Measurements from ENCODE around the gene C1orf21.

Gene C1orf21

DNA sequence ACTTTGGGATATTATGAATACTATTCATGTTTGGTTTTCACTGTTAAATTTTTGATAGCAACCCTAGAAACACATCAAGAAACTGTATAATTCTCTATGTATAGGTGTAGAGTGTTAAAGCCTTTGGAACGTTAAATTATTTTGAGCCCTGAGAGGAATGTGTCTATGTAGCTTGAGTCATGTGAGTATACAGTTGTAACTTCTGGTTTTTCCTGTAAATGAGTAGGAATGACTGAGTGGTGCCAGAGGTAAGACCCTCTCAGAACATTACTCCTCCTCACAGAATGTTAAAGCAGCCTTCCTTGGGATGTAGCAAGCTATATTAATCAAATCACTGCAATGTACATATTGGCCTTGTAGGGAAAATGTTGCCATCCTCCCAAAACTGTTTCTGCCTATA is 69.0 kb downstream of the C1orf21 start:
- H3K4me1 ChIP-seq (ENCODE audit: insufficient read depth, low read length) = peaks cover 43% of the 10 kb centered on the region
- WGBS = 79% methylated on average over 1 of the region's 1 CpG
- H3K27ac ChIP-seq (ENCODE audit: low read depth, low read length) = no peak overlapping the region

GRCh38 chr1:184456189-184456588 is 69.4 kb downstream of the C1orf21 start:
- no peak overlapping the region for H3K27ac ChIP-seq (ENCODE audit: low read depth, low read length)
- no peak overlapping the region for H3K9ac ChIP-seq (ENCODE audit: low read depth, low read length)
- H3K36me3 ChIP-seq (ENCODE audit: insufficient read depth, low read length) = no peaks in the 10 kb centered on the region
- no peak overlapping the region for H3K4me3 ChIP-seq (ENCODE audit: low read length)
- H3K9me3 ChIP-seq (ENCODE audit: insufficient read depth, low read depth, low read length) = no peaks in the 10 kb centered on the region
- peaks cover 43% of the 10 kb centered on the region for H3K4me1 ChIP-seq (ENCODE audit: insufficient read depth, low read length)
- H3K27me3 ChIP-seq (ENCODE audit: insufficient read depth, low read length) = no peaks in the 10 kb centered on the region
- 96% methylated on average over 3 of the region's 3 CpGs for WGBS

More for the DNA sequence above, 69.0 kb downstream of the C1orf21 start:
- Histone ChIP-seq H3K36me3 (ENCODE audit: insufficient read depth, low read length) (no peaks in the 10 kb centered on the region), H3K9me3 (ENCODE audit: insufficient read depth, low read depth, low read length) (no peaks in the 10 kb centered on the region), H3K9ac (ENCODE audit: low read depth, low read length) (no peak overlapping the region), H3K27me3 (ENCODE audit: insufficient read depth, low read length) (no peaks in the 10 kb centered on the region), H3K4me3 (ENCODE audit: low read length) (no peak overlapping the region)

DNA sequence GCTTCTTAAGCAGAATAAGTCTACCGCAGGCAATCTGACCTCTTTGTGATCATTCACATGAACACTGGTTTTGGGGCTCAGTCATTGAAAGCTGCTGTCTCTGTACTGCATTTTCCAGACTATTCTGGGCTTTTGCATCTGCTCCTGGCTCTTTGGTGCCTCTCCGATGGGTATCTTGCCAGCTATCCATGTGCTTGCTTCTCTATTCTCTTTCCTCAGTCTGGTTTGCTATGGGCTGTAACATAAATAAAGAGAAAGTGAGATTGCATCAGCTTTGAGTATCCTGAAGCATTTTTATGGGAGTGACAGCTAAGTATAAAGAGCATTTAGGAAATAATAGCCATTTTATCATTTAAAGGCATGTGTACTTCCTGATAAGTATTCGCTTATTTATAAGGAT is 70.7 kb downstream of the C1orf21 start:
- no peak overlapping the region for H3K27ac ChIP-seq (ENCODE audit: low read depth, low read length)
- H3K36me3 ChIP-seq (ENCODE audit: insufficient read depth, low read length) = no peaks in the 10 kb centered on the region
- no peak overlapping the region for H3K4me3 ChIP-seq (ENCODE audit: low read length)
- H3K9ac ChIP-seq (ENCODE audit: low read depth, low read length) = no peak overlapping the region
- no peaks in the 10 kb centered on the region for H3K9me3 ChIP-seq (ENCODE audit: insufficient read depth, low read depth, low read length)
- WGBS = 93% methylated on average over 2 of the region's 3 CpGs
- peaks cover 46% of the 10 kb centered on the region for H3K4me1 ChIP-seq (ENCODE audit: insufficient read depth, low read length)
- no peaks in the 10 kb centered on the region for H3K27me3 ChIP-seq (ENCODE audit: insufficient read depth, low read length)

- Histone ChIP-seq H3K4me3 (ENCODE audit: low read length) (no peak overlapping the region), H3K27ac (ENCODE audit: low read depth, low read length) (no peak overlapping the region), H3K4me1 (ENCODE audit: insufficient read depth, low read length) (peaks cover 33% of the 10 kb centered on the region), H3K9me3 (ENCODE audit: insufficient read depth, low read depth, low read length) (no peaks in the 10 kb centered on the region), H3K36me3 (ENCODE audit: insufficient read depth, low read length) (no peaks in the 10 kb centered on the region), H3K9ac (ENCODE audit: low read depth, low read length) (no peak overlapping the region), H3K27me3 (ENCODE audit: insufficient read depth, low read length) (no peaks in the 10 kb centered on the region)
- 94% methylated on average over 5 of the region's 5 CpGs for WGBS
These were observed 74.5 kb downstream of the C1orf21 start for GRCh38 chr1:184461321-184461720.

DNA sequence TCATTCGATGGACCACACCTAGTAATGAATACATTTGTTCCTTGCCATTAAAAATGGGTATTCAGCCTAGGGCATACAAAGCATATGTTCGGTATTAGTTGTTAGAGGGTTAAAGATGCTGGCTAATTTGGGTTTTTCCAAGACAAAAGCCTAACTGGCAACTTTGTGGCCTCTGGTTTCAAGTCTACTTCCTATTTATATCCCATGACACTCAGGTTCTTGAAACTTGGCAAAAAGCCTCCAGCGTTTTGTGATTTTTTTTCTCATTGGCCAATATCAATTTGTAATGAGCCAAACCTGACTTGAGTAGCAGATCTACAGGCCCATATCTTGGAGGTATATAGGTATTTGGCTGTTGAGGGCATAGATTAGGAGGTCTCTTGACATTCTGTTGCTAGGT is 75.3 kb downstream of the C1orf21 start:
- no peaks in the 10 kb centered on the region for H3K36me3 ChIP-seq (ENCODE audit: insufficient read depth, low read length)
- 96% methylated on average over 3 of the region's 3 CpGs for WGBS
- peaks cover 30% of the 10 kb centered on the region for H3K4me1 ChIP-seq (ENCODE audit: insufficient read depth, low read length)
- no peaks in the 10 kb centered on the region for H3K9me3 ChIP-seq (ENCODE audit: insufficient read depth, low read depth, low read length)
- H3K9ac ChIP-seq (ENCODE audit: low read depth, low read length) = no peak overlapping the region
- no peaks in the 10 kb centered on the region for H3K27me3 ChIP-seq (ENCODE audit: insufficient read depth, low read length)
- H3K4me3 ChIP-seq (ENCODE audit: low read length) = no peak overlapping the region
- H3K27ac ChIP-seq (ENCODE audit: low read depth, low read length) = no peak overlapping the region

- H3K4me3 ChIP-seq (ENCODE audit: low read length) = no peak overlapping the region
- no peaks in the 10 kb centered on the region for H3K9me3 ChIP-seq (ENCODE audit: insufficient read depth, low read depth, low read length)
- H3K4me1 ChIP-seq (ENCODE audit: insufficient read depth, low read length) = peaks cover 24% of the 10 kb centered on the region
- no peak overlapping the region for H3K9ac ChIP-seq (ENCODE audit: low read depth, low read length)
- H3K36me3 ChIP-seq (ENCODE audit: insufficient read depth, low read length) = no peaks in the 10 kb centered on the region
- H3K27ac ChIP-seq (ENCODE audit: low read depth, low read length) = no peak overlapping the region
- no peaks in the 10 kb centered on the region for H3K27me3 ChIP-seq (ENCODE audit: insufficient read depth, low read length)
- WGBS = 95% methylated on average over 5 of the region's 5 CpGs
These were observed 76.2 kb downstream of the C1orf21 start for GRCh38 chr1:184462990-184463389.

GRCh38 chr1:184463680-184464079 is 76.9 kb downstream of the C1orf21 start:
- Histone ChIP-seq H3K27ac (ENCODE audit: low read depth, low read length) (no peak overlapping the region), H3K36me3 (ENCODE audit: insufficient read depth, low read length) (no peaks in the 10 kb centered on the region), H3K4me1 (ENCODE audit: insufficient read depth, low read length) (peaks cover 24% of the 10 kb centered on the region), H3K9ac (ENCODE audit: low read depth, low read length) (no peak overlapping the region), H3K4me3 (ENCODE audit: low read length) (no peak overlapping the region), H3K9me3 (ENCODE audit: insufficient read depth, low read depth, low read length) (no peaks in the 10 kb centered on the region), H3K27me3 (ENCODE audit: insufficient read depth, low read length) (no peaks in the 10 kb centered on the region)
- WGBS = 83% methylated on average over 1 of the region's 1 CpG

DNA sequence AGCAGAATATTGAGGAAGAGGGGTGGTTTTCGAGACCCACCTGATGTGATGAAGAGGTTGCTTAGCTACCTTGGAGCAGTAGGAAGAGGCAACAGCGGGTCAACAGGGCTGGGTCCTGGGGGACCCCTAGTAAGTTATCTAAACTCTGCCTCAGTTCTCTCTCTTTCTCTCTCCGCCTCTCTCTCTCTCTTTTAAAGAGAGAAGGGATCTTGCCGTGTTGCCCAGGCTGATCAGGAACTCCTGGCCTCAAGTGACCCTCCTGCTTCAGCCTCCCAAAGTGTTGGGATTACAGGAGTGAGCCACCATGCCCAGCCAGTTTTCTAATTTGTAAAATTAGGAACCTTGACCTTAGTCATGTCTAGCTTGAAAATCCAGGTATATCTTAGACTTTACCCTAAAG is 77.9 kb downstream of the C1orf21 start:
- Histone ChIP-seq H3K9ac (ENCODE audit: low read depth, low read length) (no peak overlapping the region), H3K9me3 (ENCODE audit: insufficient read depth, low read depth, low read length) (no peaks in the 10 kb centered on the region), H3K27ac (ENCODE audit: low read depth, low read length) (no peak overlapping the region), H3K4me1 (ENCODE audit: insufficient read depth, low read length) (peaks cover 17% of the 10 kb centered on the region), H3K27me3 (ENCODE audit: insufficient read depth, low read length) (no peaks in the 10 kb centered on the region), H3K36me3 (ENCODE audit: insufficient read depth, low read length) (no peaks in the 10 kb centered on the region), H3K4me3 (ENCODE audit: low read length) (no peak overlapping the region)
- 75% methylated on average over 4 of the region's 4 CpGs for WGBS

GRCh38 chr1:184465489-184466146 is 78.8 kb downstream of the C1orf21 start:
- WGBS = 87% methylated on average over 7 of the region's 7 CpGs
- Histone ChIP-seq H3K36me3 (ENCODE audit: insufficient read depth, low read length) (no peaks in the 10 kb centered on the region), H3K9me3 (ENCODE audit: insufficient read depth, low read depth, low read length) (no peaks in the 10 kb centered on the region), H3K27me3 (ENCODE audit: insufficient read depth, low read length) (no peaks in the 10 kb centered on the region), H3K27ac (ENCODE audit: low read depth, low read length) (no peak overlapping the region), H3K4me1 (ENCODE audit: insufficient read depth, low read length) (peaks cover 12% of the 10 kb centered on the region), H3K4me3 (ENCODE audit: low read length) (no peak overlapping the region), H3K9ac (ENCODE audit: low read depth, low read length) (no peak overlapping the region)

DNA sequence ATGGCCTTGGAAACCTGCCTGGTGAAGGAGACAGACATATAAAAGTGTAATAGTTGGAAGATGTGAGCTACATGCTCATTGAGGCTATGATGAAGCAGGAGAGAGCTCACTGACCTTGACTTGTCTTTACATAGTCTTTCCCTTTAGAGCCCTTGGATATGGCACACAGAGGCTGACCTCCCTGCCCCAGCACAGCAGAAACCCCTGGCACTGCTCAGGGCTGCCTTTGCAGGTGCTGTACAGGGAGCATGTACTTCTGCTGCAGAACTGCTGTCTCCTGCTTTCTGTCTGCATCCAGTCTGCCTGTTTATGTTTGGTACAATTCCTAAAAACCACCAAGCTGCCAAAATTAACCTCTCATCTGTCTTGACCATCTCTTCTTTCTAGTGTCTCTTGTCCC is 80.5 kb downstream of the C1orf21 start:
- no peak overlapping the region for H3K4me3 ChIP-seq (ENCODE audit: low read length)

GRCh38 chr1:184469396-184469795 is 82.6 kb downstream of the C1orf21 start:
- Histone ChIP-seq H3K27ac (ENCODE audit: low read depth, low read length) (no peak overlapping the region), H3K4me3 (ENCODE audit: low read length) (no peak overlapping the region), H3K36me3 (ENCODE audit: insufficient read depth, low read length) (no peaks in the 10 kb centered on the region), H3K9ac (ENCODE audit: low read depth, low read length) (no peak overlapping the region), H3K9me3 (ENCODE audit: insufficient read depth, low read depth, low read length) (no peaks in the 10 kb centered on the region), H3K27me3 (ENCODE audit: insufficient read depth, low read length) (no peaks in the 10 kb centered on the region), H3K4me1 (ENCODE audit: insufficient read depth, low read length) (peaks cover 17% of the 10 kb centered on the region)
- 85% methylated on average over 1 of the region's 1 CpG for WGBS

More for the DNA sequence above, 80.5 kb downstream of the C1orf21 start:
- Histone ChIP-seq H3K4me1 (ENCODE audit: insufficient read depth, low read length) (peaks cover 9% of the 10 kb centered on the region), H3K27me3 (ENCODE audit: insufficient read depth, low read length) (no peaks in the 10 kb centered on the region), H3K27ac (ENCODE audit: low read depth, low read length) (no peak overlapping the region), H3K9ac (ENCODE audit: low read depth, low read length) (no peak overlapping the region), H3K9me3 (ENCODE audit: insufficient read depth, low read depth, low read length) (no peaks in the 10 kb centered on the region), H3K36me3 (ENCODE audit: insufficient read depth, low read length) (no peaks in the 10 kb centered on the region)

DNA sequence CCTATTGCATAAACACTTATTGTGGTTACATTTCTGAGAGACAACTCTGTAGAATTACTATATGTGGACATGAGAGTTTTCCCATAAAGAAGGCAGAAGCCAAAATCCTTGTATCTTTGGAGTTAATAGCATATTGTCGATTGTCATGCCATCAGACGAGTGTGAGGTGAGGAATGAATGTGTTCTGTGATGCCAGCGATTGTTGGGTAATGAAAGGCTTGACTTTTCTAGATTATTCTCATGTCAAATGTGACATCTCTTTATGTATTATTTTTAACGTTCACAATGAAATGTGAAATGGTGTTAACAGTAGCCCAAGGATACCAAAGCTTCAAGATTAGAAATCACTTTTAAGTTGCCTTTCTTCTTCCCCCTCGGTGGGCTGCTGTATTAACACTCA is 84.9 kb downstream of the C1orf21 start:
- 94% methylated on average over 3 of the region's 5 CpGs for WGBS
- Histone ChIP-seq H3K27ac (ENCODE audit: low read depth, low read length) (no peak overlapping the region), H3K9me3 (ENCODE audit: insufficient read depth, low read depth, low read length) (no peaks in the 10 kb centered on the region), H3K36me3 (ENCODE audit: insufficient read depth, low read length) (no peaks in the 10 kb centered on the region), H3K4me1 (ENCODE audit: insufficient read depth, low read length) (peaks cover 13% of the 10 kb centered on the region; the same call in 1 of the 2 replicates), H3K9ac (ENCODE audit: low read depth, low read length) (no peak overlapping the region), H3K27me3 (ENCODE audit: insufficient read depth, low read length) (no peaks in the 10 kb centered on the region), H3K4me3 (ENCODE audit: low read length) (no peak overlapping the region)

Data from HUES64 (cell line).